Heart left ventricle (tissue), 16 donors: ENCODE measurements around the gene DCAF6. TPM values are rescaled to one million over a fixed set of nuclear protein-coding genes. Genes with fewer than 3 reads are reported as not detected.
A peak's percentile ranks its signal among the peaks of the same experiment; 100 is the strongest.
"Not testable (repeated sequence)": the region's sequence is repeated elsewhere in the genome, so short reads cannot be mapped to it uniquely, and the experiment has no call there.

Source experiments
- ATAC-seq, 4 donors: fragments of 200-7000 bp; cut with Tn5 transposase; one replicate each; pipeline ENCODE4 v1.9.1; 2020 to 2022; ENCODE audit warnings: moderate library complexity in 4 of 4, mild to moderate bottlenecking in 3 of 4, moderate number of reproducible peaks in 1 of 4
- DNase-seq, 5 donors: peaks; one replicate each; pipeline ENCODE4 v3.0.0-alpha.2; 2020
- H3K27ac ChIP-seq, 12 donors: fragments of 200-600 bp; sonication (generic) in 4 of 12; one replicate each; pipeline versions ENCODE4 v1.5.0 to v1.8.0; 2016 to 2022; ENCODE audit warnings: mild to moderate bottlenecking in 2 of 12
- H3K27me3 ChIP-seq, 9 donors: fragments of 200-600 bp; sonication (generic) in 2 of 9; one replicate each; pipeline versions ENCODE4 v1.5.1 to v1.8.0; 2016 to 2022; ENCODE audit warnings: mild to moderate bottlenecking in 3 of 9
- H3K36me3 ChIP-seq, 9 donors: fragments of 200-600 bp; sonication (generic) in 2 of 9; one replicate each; pipeline versions ENCODE4 v1.5.0 to v1.8.0; 2018 to 2022; ENCODE audit warnings: mild to moderate bottlenecking in 2 of 9
- H3K4me1 ChIP-seq, 12 donors: fragments of 200-600 bp; sonication (generic) in 4 of 12; one replicate each; pipeline versions ENCODE4 v1.5.0 to v1.8.0; 2016 to 2022; ENCODE audit warnings: mild to moderate bottlenecking in 3 of 12
- H3K4me3 ChIP-seq, 12 donors: fragments of 200-600 bp; sonication (generic) in 4 of 12; one replicate each; pipeline versions ENCODE4 v1.5.0 to v1.8.0; 2017 to 2022; ENCODE audit warnings: mild to moderate bottlenecking in 9 of 12, moderate library complexity in 4 of 12
- H3K9me3 ChIP-seq, 12 donors: fragments of 200-600 bp; sonication (generic) in 4 of 12; one replicate each; pipeline versions ENCODE4 v1.5.0 to v1.8.0; 2016 to 2022; ENCODE audit warnings: mild to moderate bottlenecking in 1 of 12
- CTCF ChIP-seq, 12 donors: fragments of 200-600 bp; sonication (generic) in 4 of 12; IDR thresholded peaks; one replicate each; pipeline versions ENCODE4 v1.5.0 to v1.8.0; 2018 to 2022; ENCODE audit warnings: antibody characterized with exemption in 12 of 12, mild to moderate bottlenecking in 5 of 12
- POLR2A ChIP-seq, 2 donors: fragments of 450-650 bp; IDR thresholded peaks; one replicate each; pipeline ENCODE4 v1.6.1; 2017; ENCODE audit warnings: antibody characterized with exemption in 2 of 2, mild to moderate bottlenecking in 2 of 2, moderate library complexity in 2 of 2
- WGBS, 4 donors: extraction: QIAGEN DNeasy Blood & Tissue Kit in 2 of 4; methylation state at CpG; one replicate each; pipeline versions ENCODE4 v1.1.5 to v1.1.7; 2013 to 2018; 5-methylcytosine and 5-hydroxymethylcytosine counted together
- intact Hi-C, 10 donors: fragments of 100-400 bp; cut with DNase I; formaldehyde crosslinking; loops; one replicate each; pipeline versions ENCODE4 v1.11.1 to v1.14.2; 2022
- polyA plus RNA-seq, 2 donors: library from polyadenylated mRNA; stranded (reverse); fragments of 200-250 nt; gene quantifications; one replicate each; pipeline ENCODE4 v1.2.3, GENCODE V29; 2013
- total RNA-seq, 9 donors: library from RNA; depleted of rRNA in 2 of 9; stranded (reverse); fragments of >200 nt in 2 of 9; fragmentation: NEBNext Ultra II Directional in 3 of 9; extraction: Animal tissue kit (Norgen Biotek cat#: 25700) in 3 of 9; gene quantifications; one replicate each; pipeline versions ENCODE4 v1.1.0 to v1.2.4, GENCODE V29; 2016 to 2023
- donor health status: ischemic (EF 13 %, LVEDD 7.1; RV severe dilation, severe dysfunction).
- donor health status: healthy with polysubstance abuse.
- donor health status: DM: no; HTN: yes; CAD: no.
- donor health status: DM: no; HTN: no; CAD: no.
- donor health status: ischemic (EF 25% LVEDD 6.9; RV normal size, moderate dysfunction).
- donor health status: ischemic (EF 25% LVEDD 5.7; RV mildly dilated, moderate dysfunction).
- donor health status: healthy.
- donor health status: DM: yes; HTN: yes; CAD: no.
- donor health status: ischemic (EF 35%, LVEDD 5.7; RV mildly dilated, moderate dysfunction).
- donor health status: nonischemic (EF 11% LVEDD 7.7; RV severe dilation, severe dysfunction).
- donor health status: DM: yes; HTN: yes; CAD: no.
- donor health status: PGD.
- donor health status: ischemic (EF 29% LVEDD 5.4; RV normal size, mild dysfunction).
- donor health status: nonischemic (EF 23%, LVEDD 6.1; RV moderate dilation, normal function).

DCAF6 gene
- total and polyA plus RNA-seq, 11 donors: 66.9 to 245 (median 180) TPM

- Histone ChIP-seq H3K4me1 (peaks cover 0 to 44% (median 11%) of the 10 kb centered on the region in 12 donors), H3K27me3 (no peaks in the 10 kb centered on the region), H3K4me3 (no peak overlapping the region), H3K27ac (peak overlapping the region in 7 of 12 donors; percentile 20 to 50 (median 44)), H3K36me3 (peaks cover 0 to 31% (median 5%) of the 10 kb centered on the region in 9 donors), H3K9me3 (no peaks in the 10 kb centered on the region)
- ATAC-seq (peak; percentile 62 to 71 (median 69)), DNase-seq (peak in 4 of 5 donors; percentile 8 to 28 (median 23))
- no peak for TF ChIP-seq POLR2A (IDR thresholded peaks at IDR 0.05)
- TF ChIP-seq CTCF (IDR thresholded peaks at IDR 0.05): no peak
- 53 to 56% (median 54%) methylated on average over 3 of the region's 3 CpGs for WGBS, 4 donors
- intact Hi-C loops: loop anchor here in 1 of 10 donors (5.0 kb wide), 1 partner anchor 117 kb away; the partner anchor contains the start of genes DCAF6 and MPC2
Observed at GRCh38 chr1:168054117-168054516, 117.6 kb downstream of the DCAF6 start.

- H3K27me3 ChIP-seq, H3K27ac ChIP-seq, intact Hi-C loops, DNase-seq, H3K9me3 ChIP-seq, H3K4me3 ChIP-seq: not testable (repeated sequence)
- peaks cover 0 to 43% (median 7%) of the 10 kb centered on the region in 9 donors for H3K36me3 ChIP-seq
- H3K4me1 ChIP-seq: peaks cover 0 to 30% (median 11%) of the 10 kb centered on the region in 12 donors
- ATAC-seq: peak in 3 of 4 donors; percentile 31 to 72 (median 54)
- 75 to 94% (median 84%) methylated on average over 29 to 35 of the region's 35 CpGs for WGBS, 4 donors
Observed at GRCh38 chr1:168056152-168056551, 119.7 kb downstream of the DCAF6 start.

GRCh38 chr1:168057355-168057754, 120.9 kb downstream of the DCAF6 start:
- H3K4me3 ChIP-seq: no peak overlapping the region
- no peaks in the 10 kb centered on the region for H3K9me3 ChIP-seq
- no peak overlapping the region for H3K27ac ChIP-seq
- no peak for ATAC-seq
- no peaks in the 10 kb centered on the region for H3K27me3 ChIP-seq
- peaks cover 0 to 26% (median 11%) of the 10 kb centered on the region in 12 donors for H3K4me1 ChIP-seq
- DNase-seq: no peak
- H3K36me3 ChIP-seq: peaks cover 0 to 49% (median 7%) of the 10 kb centered on the region in 9 donors
- WGBS, 4 donors: 92 to 100% (median 95%) methylated on average over 1 of the region's 1 CpG
- intact Hi-C loops: no loop called here
- TF ChIP-seq POLR2A (IDR thresholded peaks at IDR 0.05): no peak
- TF ChIP-seq CTCF (IDR thresholded peaks at IDR 0.05): no peak

GRCh38 chr1:168057921-168058320, 121.4 kb downstream of the DCAF6 start:
- peaks cover 0 to 20% (median 9%) of the 10 kb centered on the region in 12 donors for H3K4me1 ChIP-seq
- intact Hi-C loops: no loop called here
- TF ChIP-seq CTCF (IDR thresholded peaks at IDR 0.05): no peak
- no peak for TF ChIP-seq POLR2A (IDR thresholded peaks at IDR 0.05)
- H3K36me3 ChIP-seq: peaks cover 0 to 45% (median 7%) of the 10 kb centered on the region in 9 donors
- no peak overlapping the region for H3K4me3 ChIP-seq
- DNase-seq (no peak), ATAC-seq (no peak)
- H3K27me3 ChIP-seq: no peaks in the 10 kb centered on the region
- no peaks in the 10 kb centered on the region for H3K9me3 ChIP-seq
- H3K27ac ChIP-seq: no peak overlapping the region
- WGBS, 4 donors: 98 to 99% (median 98%) methylated on average over 2 of the region's 2 CpGs

GRCh38 chr1:168064216-168064615, 127.7 kb downstream of the DCAF6 start:
- 97 to 100% (median 99%) methylated on average over 1 of the region's 1 CpG for WGBS, 4 donors
- Histone ChIP-seq H3K4me1 (no peaks in the 10 kb centered on the region), H3K27ac (no peak overlapping the region), H3K36me3 (peaks cover 0 to 83% (median 64%) of the 10 kb centered on the region in 9 donors), H3K27me3 (no peaks in the 10 kb centered on the region), H3K4me3 (no peak overlapping the region), H3K9me3 (no peaks in the 10 kb centered on the region)
- intact Hi-C loops: no loop called here
- ATAC-seq (no peak), DNase-seq (no peak)
- TF ChIP-seq CTCF (IDR thresholded peaks at IDR 0.05) (no peak), POLR2A (IDR thresholded peaks at IDR 0.05) (no peak)
